ENCODE results near the gene RTN4IP1.
"Not testable (repeated sequence)": the region's sequence is repeated elsewhere in the genome, so short reads cannot be mapped to it uniquely, and the experiment has no call there.

The RTN4IP1 gene

GRCh38 chr6:106628658-106629102 is 618 bp downstream of the RTN4IP1 start:
- peak overlapping the region; percentile 74 for H3K27ac ChIP-seq
- TF ChIP-seq ZFX (IDR thresholded peaks at IDR 0.05; ENCODE audit: borderline replicate concordance) (no peak), CTCF (IDR thresholded peaks at IDR 0.05) (no peak)

DNA sequence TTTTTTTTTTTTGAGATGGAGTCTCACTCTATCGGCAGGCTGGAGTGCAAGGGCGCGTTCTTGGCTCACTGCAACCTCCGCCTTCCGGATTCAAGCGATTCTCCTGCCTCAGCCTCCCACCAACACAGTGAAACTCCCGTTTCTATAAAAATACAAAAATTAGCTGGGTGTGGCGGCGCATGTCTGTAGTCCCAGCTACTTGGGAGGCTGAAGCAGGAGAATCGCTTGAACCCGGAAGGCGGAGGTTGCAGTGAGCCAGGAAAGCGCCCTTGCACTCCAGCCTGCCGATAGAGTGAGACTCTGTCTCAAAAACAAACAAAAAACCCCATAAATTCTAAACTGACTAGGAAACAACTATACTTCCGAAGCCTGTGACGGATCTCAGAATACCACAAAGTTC is 1.5 kb downstream of the RTN4IP1 start:
- not testable (repeated sequence) for H3K27ac ChIP-seq

GRCh38 chr6:106626485-106626884 is 2.8 kb downstream of the RTN4IP1 start:
- TF ChIP-seq ZFX (IDR thresholded peaks at IDR 0.05; ENCODE audit: borderline replicate concordance) (no peak), CTCF (IDR thresholded peaks at IDR 0.05) (no peak)
- H3K27ac ChIP-seq: no peak overlapping the region

DNA sequence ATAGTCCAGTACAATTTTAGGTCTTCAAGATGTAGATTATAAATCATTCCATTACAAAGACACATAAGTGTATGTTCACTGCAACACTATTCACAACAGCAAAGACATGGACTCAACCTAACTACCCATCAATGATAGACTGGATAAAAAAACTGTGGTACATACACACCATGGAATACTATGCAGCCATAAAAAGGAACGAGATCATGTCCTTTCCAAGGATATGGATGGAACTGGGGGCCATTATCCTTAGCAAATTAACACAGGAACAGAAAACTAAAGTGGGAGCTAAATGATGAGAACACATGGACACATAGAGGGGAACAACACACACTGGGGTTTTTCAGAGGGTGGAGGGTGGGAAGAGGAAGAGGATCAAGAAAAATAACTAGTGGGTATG is 6.3 kb downstream of the RTN4IP1 start:
- H3K27ac ChIP-seq: no peak overlapping the region
- TF ChIP-seq ZFX (IDR thresholded peaks at IDR 0.05; ENCODE audit: borderline replicate concordance) (no peak), CTCF (IDR thresholded peaks at IDR 0.05) (no peak)

DNA sequence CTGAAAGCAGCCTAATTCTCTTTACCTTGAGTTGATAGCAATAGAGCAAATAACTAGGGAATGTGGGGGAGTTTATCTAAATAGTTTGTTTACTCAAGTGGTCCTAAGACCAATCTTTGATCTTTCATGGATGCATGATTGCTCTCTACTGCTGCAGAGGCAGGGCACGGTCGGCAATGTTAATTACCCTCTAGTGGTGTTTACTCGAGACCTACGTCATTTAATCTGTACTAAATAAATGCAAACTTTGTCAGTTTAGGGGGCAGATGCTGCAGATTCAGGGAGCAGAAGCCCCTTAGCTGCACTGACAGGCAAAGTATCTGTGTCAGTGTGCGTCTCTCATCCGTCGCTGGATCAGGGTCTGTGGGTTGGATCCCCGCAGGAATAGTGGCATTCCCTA is 6.9 kb downstream of the RTN4IP1 start:
- TF ChIP-seq ZFX (IDR thresholded peaks at IDR 0.05; ENCODE audit: borderline replicate concordance) (no peak), CTCF (IDR thresholded peaks at IDR 0.05) (no peak)
- H3K27ac ChIP-seq: no peak overlapping the region

DNA sequence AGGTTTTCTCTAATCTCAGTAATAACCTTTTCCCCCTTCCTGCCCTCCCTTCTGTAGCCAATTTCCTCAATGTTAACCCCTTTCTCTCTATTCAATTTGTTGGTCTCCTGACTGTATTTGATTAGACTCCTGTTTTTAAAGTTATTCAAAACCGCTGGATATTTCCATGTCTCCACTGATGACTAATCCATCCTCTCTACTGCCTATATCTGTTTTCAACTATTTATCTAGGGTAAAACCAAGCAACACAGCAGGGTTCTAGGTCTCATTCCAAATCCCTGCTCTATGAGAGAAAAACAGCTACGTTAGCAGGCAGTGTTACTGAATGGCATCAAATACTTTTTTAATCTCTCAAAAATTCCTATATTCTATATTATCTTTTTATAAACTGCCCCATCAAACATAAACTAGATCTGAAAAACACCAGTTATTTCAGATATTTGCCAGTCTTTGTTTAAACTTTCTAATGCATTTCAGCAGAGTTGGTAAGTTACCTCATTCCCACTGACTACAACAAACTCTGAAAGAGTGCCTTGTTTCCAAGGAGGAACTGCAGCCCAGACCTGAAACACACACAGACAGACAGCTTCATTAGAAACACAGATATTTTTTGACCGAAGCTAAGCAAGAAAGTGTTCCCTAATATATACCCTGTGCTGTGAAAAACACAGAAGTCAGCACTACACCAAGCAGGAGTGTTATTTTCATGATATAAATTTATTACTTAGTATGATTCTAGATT is 8.2 kb downstream of the RTN4IP1 start:
- TF ChIP-seq CTCF (IDR thresholded peaks at IDR 0.05) (no peak), ZFX (IDR thresholded peaks at IDR 0.05; ENCODE audit: borderline replicate concordance) (no peak)
- no peak overlapping the region for H3K27ac ChIP-seq

GRCh38 chr6:106619223-106619622 is 10.1 kb downstream of the RTN4IP1 start:
- no peak overlapping the region for H3K27ac ChIP-seq
- TF ChIP-seq ZFX (IDR thresholded peaks at IDR 0.05; ENCODE audit: borderline replicate concordance) (no peak), CTCF (IDR thresholded peaks at IDR 0.05) (no peak)

DNA sequence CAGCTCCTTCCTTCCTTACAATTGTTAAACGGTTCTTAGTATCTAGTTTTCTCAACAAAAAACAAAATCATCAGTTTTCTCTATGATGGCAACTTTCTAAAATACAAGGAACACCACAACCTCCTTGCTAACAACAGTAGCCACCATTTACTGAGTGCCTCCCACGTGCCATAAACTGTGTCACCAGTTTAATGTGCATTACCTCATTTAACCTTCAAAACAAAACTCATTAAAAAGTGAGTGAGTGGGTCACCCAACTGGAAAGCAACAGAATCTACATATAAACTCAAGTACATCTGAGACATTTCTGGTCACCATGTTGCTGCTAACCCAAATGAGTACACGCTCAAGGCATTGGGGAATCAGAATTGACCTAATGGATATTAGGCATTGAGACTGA is 11.0 kb downstream of the RTN4IP1 start:
- H3K27ac ChIP-seq: no peak overlapping the region
- TF ChIP-seq ZFX (IDR thresholded peaks at IDR 0.05; ENCODE audit: borderline replicate concordance) (no peak), CTCF (IDR thresholded peaks at IDR 0.05) (no peak)

Measured in 22Rv1 (cell line).